RCC 7860 (cell line): ENCODE results near the gene SKI.
A peak's percentile ranks its signal among the peaks of the same experiment; 100 is the strongest.

ENCODE experiments used
- DNase-seq: peaks from one replicate; pipeline ENCODE4 v3.0.0-alpha.2; 2015; ENCODE audit warnings: low spot score
- FAIRE-seq: peaks from 2 replicates; lab custom pipeline; 2012; peaks lifted over from hg19 to GRCh38; lab: Jason Lieb, UNC

SKI gene

GRCh38 chr1:2193514-2194281, 34.4 kb upstream of the SKI start:
- DNase-seq (no peak), FAIRE-seq (no peak)

GRCh38 chr1:2194319-2194897, 33.7 kb upstream of the SKI start, which contains the start of gene FAAP20:
Gene FAAP20, minus strand, starts transcription at chr1:2194772. Its CDS starts 23 bp downstream, at chr1:2194749.
- no peak for FAIRE-seq
- DNase-seq, result peak; percentile 34

GRCh38 chr1:2194898-2195673, 33.0 kb upstream of the SKI start:
- FAIRE-seq (no peak), DNase-seq (peak; percentile 59)

GRCh38 chr1:2195785-2196184, 32.3 kb upstream of the SKI start:
- FAIRE-seq (no peak), DNase-seq (no peak)

- FAIRE-seq (no peak), DNase-seq (no peak)
Measured at GRCh38 chr1:2196901-2197638, 31.0 kb upstream of the SKI start.

- DNase-seq (no peak), FAIRE-seq (no peak)
Measured at GRCh38 chr1:2197707-2198165, 30.4 kb upstream of the SKI start.

- FAIRE-seq, result no peak
- DNase-seq, result no peak
Measured at GRCh38 chr1:2198571-2198970, 29.5 kb upstream of the SKI start.

GRCh38 chr1:2199042-2199810, 28.9 kb upstream of the SKI start:
- no peak for FAIRE-seq
- peak; percentile 36 for DNase-seq

GRCh38 chr1:2200308-2200943, 27.7 kb upstream of the SKI start:
- DNase-seq (no peak), FAIRE-seq (no peak)

- DNase-seq, result no peak
- no peak for FAIRE-seq
Measured at GRCh38 chr1:2201062-2201461, 27.1 kb upstream of the SKI start.

- FAIRE-seq (no peak), DNase-seq (no peak)
Measured at GRCh38 chr1:2202008-2202575, 26.0 kb upstream of the SKI start.

- FAIRE-seq, result no peak
- no peak for DNase-seq
Measured at GRCh38 chr1:2202843-2203601, 25.1 kb upstream of the SKI start.

- DNase-seq (no peak), FAIRE-seq (no peak)
Measured at GRCh38 chr1:2203671-2204414, 24.3 kb upstream of the SKI start.

GRCh38 chr1:2204415-2205190, 23.5 kb upstream of the SKI start:
- FAIRE-seq (no peak), DNase-seq (peak; percentile 8)

- FAIRE-seq (no peak), DNase-seq (peak; percentile 63)
Measured at GRCh38 chr1:2205191-2205952, 22.7 kb upstream of the SKI start.

GRCh38 chr1:2206813-2207487, 21.2 kb upstream of the SKI start:
- FAIRE-seq (no peak), DNase-seq (no peak)
